NCI-H2227 treated with DMSO at 0.1 percent for 48 hours (cell line): ENCODE results near the gene DIPK1B.

Experiments
- DNase-seq: peaks from one replicate; lab custom pipeline; 2025; lab: John Stamatoyannopoulos, UW

DIPK1B gene

DNA sequence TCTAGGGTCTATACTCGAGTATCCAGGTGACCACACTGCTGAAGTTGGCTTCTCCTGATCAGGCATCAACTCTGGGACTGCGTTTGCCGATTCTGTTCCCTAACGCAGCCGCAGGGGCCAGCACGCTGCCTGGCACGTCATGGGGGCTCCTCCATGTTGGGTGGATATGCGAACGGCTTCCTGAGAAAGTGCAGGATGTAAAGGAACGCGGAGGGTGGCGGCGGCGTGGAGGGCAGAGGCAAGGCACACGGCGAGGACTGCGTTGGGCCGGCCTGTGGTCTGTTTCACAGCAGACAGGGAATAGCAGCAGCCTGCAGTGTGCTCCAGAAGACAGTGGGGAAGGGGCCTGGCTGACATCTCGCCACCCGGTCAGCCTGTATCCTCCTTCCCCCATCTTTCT is 26.6 kb downstream of the DIPK1B start:
- no peak for DNase-seq

DNA sequence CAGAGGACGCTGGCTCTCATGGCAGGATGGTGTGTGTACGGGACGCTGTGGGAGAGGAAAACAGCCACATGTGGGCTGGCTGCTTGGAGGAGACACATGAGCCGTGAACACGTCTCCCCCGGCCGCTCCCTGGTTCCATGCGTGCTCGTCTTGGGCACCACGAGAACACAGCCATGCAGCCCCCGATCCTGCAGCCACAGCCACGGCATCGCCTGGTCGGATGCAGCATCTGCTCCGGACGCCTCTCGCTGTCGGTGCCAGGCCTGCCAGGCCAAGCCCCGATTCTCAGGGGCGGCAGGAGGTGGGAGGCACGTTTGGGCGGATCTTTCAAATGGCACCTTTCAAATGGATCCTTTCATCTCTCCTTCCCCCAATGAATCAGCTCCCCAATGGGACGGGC is 27.1 kb downstream of the DIPK1B start:
- DNase-seq = no peak

DNA sequence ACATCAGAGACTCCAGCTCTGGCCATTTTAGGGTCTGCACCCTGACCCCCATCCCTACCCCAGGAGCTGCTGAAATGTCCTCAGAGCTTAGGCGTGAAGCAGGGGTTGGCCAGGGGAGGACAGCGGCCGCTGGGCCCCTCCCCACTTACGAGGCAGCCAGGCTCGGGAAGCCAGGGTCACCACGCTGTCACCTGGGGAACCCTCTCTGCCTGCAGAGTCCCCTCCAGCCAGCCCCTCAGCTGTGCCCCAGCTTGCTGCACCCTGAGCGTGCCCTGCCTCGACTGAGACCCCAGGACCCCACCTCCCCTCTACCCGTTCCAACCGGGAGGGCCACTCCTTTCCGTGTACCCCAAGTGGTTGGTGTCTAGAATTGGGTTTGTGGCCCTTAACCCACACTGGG is 27.7 kb downstream of the DIPK1B start:
- no peak for DNase-seq

DNA sequence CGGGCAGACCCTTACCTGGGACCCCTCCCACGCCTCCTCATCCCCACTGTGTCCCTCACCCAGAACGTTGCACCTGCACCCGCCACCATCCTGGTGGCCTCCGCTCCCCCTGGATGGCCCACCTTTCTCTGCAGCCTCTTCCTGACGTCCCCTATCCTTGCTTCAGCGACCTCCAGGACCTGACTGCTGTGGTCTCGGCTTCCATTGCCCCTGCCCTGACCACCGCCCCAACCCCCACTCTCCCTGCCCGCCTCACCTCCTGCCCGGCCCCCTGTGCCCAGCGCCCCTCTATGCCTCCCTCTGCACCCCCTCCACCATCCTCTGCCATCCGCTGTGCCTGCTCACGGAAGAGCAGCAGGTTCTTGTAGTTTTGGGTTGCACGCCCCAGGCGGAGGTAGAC is 28.1 kb downstream of the DIPK1B start:
- DNase-seq = no peak

DNA sequence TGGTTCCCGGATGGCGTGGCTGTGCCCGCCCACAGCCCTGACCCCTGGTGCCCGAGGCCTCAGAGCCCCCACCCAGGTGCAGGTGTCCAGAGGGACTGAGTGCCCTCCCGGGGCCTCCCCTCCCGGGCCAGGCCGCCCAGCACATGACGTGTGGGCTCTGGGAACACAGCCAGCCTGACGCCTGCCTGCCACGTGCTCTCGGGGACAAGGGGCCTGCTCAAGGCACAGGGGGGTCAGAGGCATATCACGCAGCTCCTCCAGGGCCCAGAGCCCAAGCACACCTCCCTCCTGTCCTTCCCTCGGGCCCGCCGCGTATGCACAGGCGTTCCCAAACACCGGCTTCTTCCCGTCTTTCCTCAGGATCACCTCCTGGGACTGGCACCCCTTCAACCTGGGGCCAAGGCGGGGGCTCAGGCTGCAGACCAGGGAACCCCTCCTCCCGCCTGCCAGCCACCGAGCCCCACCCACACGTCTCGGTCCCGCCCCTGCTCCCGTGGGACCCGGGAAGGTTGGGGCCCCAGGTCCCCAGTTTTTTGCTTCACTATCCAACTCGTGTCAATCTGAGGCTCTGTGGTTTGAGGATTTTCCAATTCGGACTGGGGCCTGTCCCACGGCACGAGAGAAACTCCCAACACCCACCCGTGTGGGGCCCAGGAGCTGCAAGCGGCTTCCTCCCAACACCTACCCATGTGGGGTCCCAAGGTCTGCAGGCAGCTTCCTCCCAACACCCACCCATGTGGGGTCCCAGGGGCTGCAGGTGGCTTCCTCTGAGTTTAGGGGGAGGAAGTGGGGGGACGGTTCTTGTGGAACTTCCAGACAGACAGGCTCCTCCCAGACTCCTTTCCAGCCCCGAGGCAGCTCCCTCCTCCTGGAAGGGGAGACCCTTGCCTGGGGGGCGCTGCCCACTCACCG is 28.9 kb downstream of the DIPK1B start:
- DNase-seq = no peak

DNA sequence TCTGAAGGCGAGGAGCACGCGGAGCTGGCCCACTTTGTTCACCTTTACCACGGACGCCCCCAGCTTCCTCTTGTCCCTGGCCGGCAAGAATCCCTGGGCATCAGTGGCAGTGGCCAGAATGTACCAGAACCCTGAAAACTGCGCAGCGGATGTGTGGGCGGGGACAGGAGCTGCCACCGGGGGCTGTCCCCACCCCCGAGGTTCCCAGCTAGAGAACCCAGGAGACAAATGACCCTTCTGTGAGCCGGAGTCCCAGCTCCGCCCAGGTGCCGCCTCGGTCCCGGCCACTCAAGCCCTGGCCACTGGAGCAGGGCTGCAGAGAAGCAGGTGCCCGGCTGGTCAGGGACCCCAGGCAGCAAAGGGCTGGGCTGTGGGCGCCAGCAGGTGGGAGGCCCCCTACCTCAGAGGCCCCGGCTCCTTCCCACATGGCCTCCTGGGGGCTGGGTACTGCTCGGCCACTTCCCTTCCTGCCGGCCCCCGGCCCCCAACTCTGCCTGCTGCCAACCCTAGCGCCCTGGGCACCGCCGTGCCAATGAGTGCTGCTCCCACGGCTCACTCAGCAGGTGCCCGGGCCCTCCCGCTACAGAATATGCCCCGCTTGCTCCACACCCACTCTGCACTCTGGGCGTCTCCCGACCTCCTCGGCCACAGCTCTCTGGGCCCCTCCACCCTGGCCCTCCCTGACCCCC is 29.7 kb downstream of the DIPK1B start:
- no peak for DNase-seq

DNA sequence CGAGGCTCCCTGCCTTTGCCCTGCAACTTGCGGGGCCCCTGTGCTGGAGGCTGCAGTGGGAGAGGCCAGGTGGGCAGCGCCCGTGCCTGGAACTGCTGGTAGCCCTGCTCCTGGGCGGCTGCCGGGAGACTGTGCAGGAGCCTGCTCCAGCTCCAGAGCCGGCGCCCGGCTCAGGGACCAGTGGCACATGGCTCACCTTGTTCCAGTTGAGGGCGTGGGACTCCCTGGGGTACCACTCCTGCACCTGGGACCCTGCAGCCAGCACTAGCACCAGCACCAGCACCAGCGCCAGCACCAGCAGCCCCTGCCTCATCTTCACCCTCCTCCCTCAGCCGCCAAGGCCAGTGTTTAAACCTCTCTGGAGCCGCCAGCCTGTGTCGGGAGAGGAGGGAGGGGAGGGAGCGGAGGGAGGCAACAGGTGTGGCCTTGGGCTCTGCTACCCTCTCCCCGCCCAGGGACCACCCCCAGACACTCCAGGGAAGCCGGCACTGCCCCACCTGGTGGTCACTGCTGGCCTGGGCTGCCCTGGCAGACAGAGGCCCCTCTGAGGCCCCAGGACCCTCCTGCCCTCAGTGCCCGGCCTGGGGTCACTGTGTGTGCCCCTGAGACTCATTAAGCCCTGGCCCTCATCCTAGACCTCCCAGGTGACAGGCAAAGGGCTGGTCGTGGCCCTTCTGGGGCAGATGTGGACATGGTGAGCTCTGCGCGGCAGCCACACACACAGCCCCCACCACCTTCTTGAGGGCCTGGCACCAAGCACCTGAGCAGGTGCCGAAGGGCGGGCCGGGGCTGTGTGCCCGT is 30.4 kb downstream of the DIPK1B start, which contains the start of gene LCN10:
Gene LCN10, minus strand, starts transcription at position 350 of the 801 bp plus-strand sequence. Its CDS starts 37 bp downstream, at position 313.
- DNase-seq = no peak

DNA sequence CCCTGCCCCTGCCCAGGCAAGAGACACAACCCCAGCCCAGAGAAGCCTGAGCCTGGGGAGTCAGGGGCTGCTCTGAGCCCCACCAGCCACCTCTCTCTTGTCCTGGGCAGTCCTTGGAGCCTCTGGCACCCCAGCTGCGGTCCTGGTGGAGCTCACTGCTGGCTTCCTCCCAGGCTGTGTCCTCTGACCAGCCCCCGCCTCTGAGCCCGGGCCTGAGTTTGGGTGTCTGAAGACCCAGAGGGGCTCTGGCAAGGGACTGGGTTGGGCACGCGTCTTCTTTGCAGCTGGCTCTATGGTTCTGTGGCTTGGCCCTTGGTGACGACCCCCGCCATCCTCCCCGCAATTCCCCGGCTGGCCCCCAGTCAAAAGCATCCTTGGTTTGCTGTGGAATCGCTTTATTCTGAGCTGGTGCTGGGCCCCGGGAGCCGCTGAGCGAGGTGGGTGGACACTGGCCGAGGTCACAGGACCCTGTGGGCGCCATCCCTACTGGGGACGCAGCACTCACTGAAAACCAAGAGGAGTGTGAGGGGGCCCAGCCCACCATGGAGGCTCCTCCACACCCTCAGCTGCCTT is 31.4 kb downstream of the DIPK1B start:
- DNase-seq = no peak

DNA sequence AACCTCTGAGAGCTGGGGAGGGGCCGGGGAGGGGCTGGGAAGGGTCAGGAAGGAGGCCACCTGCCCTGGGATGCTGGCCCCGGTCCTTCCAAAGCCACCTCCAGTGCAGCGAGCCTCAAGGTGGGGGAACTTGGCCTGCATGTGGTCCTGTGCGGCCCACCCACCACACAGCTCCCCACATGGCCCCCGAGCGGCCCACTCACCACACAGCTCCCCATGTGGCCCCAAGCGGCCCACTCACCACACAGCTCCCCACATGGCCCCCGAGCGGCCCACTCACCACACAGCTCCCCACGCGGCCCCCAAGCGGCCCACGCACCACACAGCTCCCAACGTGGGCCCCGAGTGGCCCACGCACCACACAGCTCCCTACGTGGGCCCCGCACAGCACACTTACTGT is 32.4 kb downstream of the DIPK1B start:
- no peak for DNase-seq

DNA sequence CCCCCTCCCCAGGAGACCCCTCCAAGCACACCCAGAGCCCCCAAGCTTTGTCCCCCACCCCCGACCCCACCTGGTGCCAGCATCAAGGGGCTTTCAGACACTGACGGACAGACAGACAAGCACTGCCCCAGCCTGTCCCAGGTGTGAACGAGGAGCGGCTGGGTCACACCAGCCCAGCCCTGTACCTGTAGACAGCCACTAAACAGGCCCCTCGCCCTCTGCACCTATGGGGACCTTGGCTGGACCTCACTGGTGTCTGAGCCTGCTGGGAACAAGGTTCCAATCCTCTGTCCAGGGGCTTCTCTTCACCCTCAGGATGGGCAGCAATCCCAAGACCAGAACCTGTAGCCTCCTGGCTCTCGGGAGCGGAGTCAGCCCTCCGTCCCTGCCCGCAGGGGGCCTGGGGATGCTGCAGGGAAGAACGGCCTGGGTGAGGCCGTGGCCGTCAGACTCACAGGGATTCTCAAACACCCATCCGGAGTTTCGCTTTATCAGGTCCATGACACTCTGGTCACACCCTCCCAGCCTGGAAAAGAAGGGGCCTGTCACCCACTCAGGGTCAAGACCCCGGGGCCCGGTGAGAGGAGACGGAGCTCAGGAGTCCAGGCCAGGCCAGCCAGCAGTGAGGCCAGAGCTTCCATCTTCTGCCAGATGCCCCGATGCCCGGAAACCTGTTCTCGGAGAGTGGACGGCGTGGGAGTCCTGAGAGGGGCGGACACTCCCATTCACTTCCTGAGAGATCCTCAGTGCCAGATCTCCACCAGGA is 33.2 kb downstream of the DIPK1B start:
- no peak for DNase-seq

DNA sequence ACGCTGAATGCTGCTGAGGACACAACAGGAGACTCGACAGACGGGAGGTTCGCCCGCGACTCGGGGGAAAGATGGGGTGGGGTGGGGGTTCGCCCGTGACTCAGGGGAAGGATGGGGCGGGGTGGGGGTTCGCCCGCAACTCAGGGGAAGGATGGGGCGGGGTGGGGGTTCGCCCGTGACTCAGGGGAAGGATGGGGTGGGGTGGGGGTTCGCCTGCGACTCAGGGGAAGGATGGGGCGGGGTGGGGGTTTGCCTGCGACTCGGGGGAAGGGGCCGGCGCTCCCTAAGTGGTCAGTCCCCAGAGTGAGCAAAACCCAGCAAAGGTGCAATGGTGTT is 33.8 kb downstream of the DIPK1B start:
- DNase-seq = no peak

DNA sequence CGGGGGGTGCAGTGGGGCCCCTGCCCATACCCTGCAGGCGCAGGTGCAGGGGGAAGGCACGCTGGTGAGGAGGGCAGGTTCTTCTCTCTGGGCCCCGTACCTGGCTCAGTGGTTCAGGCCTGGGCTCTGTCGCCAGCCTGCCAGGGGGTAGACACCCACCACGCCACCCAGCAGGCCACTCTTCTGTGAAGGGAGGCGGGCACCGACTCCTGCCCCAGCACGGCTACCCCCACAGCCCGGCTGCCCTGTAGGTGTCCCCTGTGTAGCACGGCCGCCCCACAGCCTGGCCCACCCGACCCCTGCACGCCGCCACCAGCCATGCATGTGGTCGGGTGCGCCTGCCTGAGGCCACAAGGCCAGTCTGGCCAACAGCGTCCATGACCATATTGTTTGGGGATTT is 34.2 kb downstream of the DIPK1B start:
- DNase-seq = no peak

DNA sequence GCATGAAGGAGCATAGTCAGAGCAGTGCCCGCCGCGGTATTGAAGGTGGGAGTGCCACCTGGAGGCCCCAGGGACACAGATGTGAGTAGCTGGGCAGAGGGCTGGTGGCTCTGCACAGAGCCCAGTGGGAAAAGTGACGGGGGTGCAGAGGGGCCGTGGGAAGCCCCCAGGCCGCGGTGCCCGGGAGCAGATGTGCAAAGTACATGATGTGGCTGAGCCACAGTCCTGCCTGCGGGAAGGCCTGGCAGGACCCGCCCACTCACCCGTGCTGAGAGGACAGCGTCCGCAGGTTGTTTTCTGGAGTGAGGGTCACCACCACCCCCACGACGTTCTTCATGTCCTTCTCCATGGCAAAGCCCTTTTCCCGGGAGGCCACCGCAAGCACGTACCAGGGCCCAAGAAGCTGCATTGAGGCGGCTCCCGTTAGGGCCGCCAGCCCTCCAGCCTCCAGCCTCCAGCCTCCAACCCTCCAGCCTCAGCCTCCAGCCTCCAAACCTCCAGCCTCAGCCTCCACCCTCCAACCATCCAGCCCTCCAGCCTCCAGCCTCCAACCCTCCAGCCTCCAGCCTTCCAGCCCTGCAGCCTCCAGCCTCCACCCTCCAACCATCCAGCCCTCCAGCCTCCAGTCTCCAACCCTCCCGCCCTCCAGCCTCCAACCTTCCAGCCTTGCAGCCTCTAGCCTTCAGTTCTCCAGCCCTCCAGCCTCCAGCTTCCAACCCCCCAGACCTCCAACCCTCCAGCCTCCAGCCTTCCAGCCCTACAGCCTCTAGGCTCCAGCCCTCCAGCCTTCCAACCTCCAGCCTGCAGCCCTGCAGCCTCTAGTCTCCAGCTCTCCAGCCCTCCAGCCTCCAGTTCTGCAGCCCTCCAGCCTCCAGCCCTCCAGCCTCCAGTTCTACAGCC is 35.0 kb downstream of the DIPK1B start:
- no peak for DNase-seq

DNA sequence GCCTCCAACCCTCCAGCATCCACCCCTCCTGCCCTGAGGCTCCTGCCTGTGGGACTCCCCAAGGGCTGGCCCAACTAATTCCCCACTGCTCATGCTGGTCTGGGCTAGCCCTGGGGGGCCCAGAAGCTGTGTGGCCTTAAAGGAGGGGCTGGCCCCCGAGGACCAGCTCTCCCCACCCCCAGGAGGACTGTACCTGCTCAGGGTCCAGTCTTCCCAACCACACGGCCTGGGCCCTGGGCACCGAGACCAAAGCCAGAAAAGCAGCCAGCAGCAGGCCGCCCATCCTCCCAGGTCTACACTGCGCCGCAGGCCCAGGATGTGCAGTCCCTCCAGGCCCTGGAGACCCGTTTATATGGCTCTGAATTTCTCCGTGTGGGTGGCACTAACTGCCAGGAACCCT is 35.8 kb downstream of the DIPK1B start, which contains the start of gene LCN6:
Gene LCN6, minus strand, starts transcription at position 325 of the 400 bp plus-strand sequence. Its CDS starts 42 bp downstream, at position 283.
- no peak for DNase-seq

DNA sequence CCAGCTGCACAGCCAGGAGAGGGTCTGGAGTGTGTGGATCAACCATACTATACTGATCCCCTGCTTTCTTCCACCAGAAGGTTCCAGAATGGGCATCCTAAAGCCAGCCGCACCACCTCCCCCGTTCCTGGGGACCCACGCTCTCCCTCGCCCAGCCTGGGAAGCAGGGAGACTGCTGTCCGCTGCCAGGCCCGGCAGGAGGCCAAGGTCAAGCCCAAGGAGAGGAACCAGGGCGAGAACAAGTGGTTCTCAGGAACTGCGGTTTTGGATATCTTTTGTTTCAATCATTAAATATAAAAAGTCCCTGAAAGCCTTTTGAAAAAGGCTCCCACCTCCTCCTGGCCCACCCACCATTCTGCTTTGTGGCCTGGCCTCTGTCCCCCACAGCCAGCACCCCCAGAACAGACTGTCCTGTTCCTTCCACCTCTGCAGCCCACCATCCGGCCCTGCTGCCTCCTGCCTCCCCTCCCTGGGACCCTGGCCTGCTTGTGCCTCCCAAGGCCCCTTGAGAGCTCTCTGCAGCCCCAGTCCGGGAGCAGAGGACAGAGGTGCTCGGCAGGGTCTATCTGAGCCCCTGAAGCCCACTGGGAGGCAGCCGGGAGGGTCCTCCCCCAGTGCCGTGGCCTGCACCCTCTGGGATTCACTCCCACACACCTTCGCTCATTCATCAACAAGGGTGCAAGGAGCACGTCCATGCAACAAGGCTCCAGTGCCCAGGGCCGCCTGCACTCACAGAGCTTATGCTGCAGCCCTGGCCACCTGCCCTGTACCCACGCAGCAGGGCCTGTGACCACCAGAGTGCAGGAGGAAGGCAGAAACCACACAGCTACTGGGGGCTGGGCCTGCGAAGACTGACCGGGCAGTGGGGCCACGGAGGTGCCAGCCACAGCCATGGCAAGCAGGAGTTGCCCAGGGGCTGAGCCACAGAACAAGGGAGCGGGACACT is 36.6 kb downstream of the DIPK1B start:
- DNase-seq = no peak

DNA sequence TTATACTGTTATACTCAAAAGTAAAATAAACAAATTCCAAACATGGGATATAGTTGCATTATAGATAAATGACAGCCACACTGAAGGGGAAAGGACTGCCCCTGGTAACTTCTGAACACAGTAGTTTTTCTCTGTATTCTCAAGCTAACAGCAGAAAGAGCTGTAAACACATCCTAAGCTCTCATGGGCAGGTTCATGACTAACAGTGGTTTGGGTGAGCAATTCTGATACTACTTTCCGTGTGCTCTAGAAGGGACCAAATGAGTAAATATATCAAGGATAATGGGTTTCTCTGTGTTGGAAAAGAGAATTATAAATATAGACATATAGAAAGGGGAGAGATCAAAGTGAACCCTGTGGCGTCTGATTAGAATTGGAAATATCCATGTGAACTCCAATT is 38.2 kb downstream of the DIPK1B start:
- no peak for DNase-seq

DNA sequence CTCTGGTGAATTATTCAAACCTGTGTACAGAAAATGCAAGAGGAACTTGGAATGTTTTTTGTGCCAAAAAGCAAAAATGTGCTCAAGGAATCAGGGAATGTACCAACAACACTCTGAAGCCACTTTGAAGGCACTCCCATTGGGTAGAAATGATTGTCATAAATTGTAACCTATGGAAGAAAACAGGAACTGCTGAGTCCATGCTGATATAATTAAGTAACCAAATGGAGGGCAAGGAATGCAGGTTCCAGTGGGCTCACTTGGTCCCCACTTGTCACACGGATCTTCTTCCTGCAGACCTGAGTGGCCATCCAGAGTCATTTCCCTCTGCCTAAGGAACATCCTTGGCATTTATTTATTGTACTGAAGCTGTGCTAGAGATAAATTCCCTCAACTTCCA is 38.9 kb downstream of the DIPK1B start:
- no peak for DNase-seq

DNA sequence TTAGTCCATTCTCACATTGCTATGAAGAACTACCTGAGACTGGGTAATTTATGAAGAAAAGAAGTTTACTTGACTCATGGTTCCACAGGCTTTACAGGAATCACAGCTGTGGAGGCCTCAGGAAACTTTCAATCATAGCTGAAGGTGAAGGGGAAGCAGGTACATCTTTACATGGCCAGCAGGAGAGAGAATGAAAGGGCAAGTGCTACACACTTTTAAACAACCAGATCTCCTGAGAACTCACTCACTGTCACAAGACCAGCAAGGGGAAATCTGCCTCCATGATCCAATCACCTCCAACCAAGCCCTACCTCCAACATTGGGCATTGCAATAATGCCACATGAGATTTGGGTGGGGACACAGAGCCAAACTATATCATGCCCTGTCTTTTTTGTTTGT is 39.4 kb downstream of the DIPK1B start:
- DNase-seq = no peak

DNA sequence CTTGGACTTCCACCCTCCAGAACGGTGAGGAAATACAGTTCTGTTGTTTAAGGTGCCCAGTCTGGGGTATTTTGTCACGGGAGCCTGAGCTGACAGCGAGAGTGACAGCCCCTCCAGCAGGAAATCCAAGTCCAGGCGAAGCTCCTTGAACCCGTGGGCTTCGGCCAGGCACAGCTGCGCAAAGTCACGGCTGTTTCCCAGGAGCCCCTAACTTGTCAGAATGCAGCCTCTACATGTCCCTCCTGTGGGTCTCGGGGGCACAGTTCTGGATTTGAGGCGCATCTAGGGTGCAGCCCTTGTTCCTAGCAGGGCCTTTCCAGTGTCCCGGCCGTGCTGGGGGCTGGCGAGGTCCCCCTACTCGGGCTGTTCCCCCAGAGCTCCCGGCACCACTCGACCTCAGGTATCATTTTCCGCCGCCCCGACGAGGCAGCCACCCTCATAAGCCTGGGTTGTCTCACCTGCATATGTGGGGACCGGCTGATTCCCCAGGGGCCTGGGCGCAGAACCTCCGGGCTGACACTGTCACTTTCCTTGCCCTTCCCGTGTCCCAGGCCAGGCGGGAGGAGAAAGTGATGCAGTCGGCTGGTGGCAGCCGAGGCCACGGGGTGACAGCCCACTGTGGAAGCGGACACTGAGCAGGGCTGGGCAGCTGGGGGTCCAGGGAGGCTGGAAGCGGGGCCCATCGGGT is 41.1 kb downstream of the DIPK1B start:
- DNase-seq = no peak
